DMS114 treated with DMSO at 0.1 percent for 48 hours (cell line): ENCODE results near the gene MYOZ2.
A peak's percentile ranks its signal among the peaks of the same experiment; 100 is the strongest.

Source experiments
- DNase-seq: peaks from one replicate; lab custom pipeline; 2025; ENCODE audit not compliant: unreplicated experiment; lab: John Stamatoyannopoulos, UW

Gene MYOZ2

GRCh38 chr4:119190354-119190753 lies 54.7 kb downstream of the MYOZ2 start:
- no peak for DNase-seq

DNA sequence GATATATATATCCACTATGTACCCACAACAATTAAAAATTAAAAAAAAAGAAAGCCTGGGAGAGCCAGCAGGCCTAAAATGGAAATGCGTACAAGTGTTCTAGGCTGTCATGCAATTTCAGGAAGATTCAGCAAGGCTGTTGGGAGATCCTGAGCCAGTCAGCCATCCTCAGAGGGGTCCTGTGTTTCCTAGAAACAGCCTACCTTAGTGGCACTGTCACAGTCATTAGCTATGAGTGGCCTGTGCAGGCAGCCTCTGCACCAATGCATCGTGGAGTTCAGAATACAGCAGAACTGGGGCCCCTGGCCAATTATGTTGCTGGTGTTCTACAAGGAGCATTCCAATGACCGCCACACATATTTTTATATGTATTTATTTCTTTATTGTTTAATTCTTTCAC lies 55.9 kb downstream of the MYOZ2 start:
- no peak for DNase-seq

- DNase-seq, result no peak
These were observed 62.2 kb downstream of the MYOZ2 start for GRCh38 chr4:119197772-119198212.

DNA sequence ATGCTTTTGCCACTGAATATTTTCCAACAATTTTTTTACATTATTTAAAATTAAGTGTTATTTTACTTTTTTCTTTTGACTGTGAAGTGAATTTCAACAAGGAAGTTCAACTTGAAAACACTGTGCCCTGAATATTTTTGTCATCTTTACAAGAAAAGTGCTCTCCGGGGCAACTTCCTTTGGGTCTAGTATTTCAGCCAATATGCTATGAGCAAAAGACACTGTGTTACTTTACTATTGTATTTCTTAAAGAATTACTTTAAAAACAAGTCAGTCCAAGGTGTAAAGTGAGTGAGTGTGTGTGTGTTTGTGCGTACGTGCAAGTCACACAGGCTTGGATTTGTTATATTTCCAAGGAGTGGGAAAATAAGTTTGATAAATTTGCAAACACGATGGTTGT lies 69.3 kb downstream of the MYOZ2 start:
- DNase-seq, result no peak

DNA sequence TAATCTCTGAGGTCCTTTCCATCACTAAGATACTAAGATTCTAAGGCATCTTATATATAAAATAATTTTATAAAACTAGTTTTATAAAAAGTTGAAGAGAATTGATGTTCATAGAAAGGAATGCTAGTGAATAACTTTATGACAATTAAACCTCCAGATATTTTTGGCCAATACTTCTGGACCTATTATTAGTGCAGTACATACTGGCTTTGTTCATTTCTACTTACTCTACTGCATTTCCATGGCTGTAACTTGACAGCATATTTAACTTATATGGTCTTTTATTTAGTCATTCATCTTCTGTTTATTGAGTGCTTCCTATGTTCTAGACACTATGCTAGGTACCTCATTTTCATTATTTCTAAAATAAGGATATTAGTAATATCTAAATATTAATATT lies 70.1 kb downstream of the MYOZ2 start:
- DNase-seq, result no peak

GRCh38 chr4:119206178-119206577 lies 70.5 kb downstream of the MYOZ2 start:
- no peak for DNase-seq

DNA sequence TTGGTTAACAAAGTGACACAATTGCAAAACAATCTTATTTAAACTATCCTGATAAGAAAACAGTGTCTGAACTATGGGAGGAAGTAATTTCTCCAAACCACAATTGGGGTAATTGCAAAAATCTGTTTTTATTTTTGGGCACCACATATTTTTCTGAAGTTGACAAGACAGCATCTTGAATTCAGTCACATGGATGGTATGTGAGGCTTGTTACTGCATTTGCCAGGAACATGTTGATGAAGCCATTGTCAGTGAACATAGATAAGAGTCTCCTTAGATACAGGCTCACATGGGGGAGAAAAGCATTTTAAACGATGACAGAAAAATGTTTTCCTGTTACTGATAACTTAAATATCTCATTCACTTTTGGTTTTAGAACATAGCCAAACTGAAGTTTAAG lies 71.4 kb downstream of the MYOZ2 start:
- no peak for DNase-seq

GRCh38 chr4:119209077-119209476 lies 73.4 kb downstream of the MYOZ2 start:
- no peak for DNase-seq

DNA sequence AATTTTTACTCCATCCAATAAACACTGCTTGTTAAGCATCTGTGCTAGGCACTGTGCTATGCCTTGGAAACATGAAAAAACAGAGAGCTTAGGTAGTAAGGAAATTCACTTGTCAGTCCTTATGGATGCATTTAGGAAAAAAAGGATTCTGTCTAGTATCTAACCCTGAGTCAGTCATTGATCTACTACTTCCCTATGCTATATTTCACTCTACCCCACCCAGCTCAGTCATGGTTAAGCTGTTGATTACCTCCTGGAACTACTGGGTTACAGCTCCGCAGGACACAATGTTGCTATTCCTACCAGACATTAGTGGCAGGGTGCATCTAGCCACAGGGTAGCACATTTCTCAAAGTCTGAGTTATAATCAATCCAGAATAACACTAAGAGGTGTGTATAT lies 74.0 kb downstream of the MYOZ2 start:
- DNase-seq, result no peak

- no peak for DNase-seq
These were observed 75.1 kb downstream of the MYOZ2 start for GRCh38 chr4:119210775-119211174.

DNA sequence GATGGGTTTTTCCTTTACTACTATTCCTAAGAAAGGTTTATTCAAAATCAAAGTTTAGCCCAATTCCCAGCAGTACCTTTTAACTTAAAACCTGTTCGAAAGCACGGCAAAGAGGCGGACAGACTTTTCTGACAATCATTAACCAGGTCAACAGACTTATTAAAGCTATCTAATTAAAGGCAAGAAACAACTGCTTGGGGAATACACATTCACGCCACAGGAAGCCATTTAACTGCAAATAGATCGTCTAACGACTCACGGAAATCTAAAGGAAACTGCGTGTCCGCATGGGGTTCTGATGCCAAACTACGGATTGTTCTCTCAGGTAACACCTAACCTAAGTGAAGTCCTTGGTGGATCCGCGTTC lies 76.2 kb downstream of the MYOZ2 start:
- no peak for DNase-seq

GRCh38 chr4:119212234-119212963 lies 76.8 kb downstream of the MYOZ2 start, which contains the start of gene USP53:
Gene USP53 (plus strand): TSS chr4:119212713. CDS start chr4:119239760, 27,047 bp downstream.
- DNase-seq, result peak; percentile 61

- peak; percentile 12 for DNase-seq
These were observed 77.5 kb downstream of the MYOZ2 start for GRCh38 chr4:119212964-119213606.

DNA sequence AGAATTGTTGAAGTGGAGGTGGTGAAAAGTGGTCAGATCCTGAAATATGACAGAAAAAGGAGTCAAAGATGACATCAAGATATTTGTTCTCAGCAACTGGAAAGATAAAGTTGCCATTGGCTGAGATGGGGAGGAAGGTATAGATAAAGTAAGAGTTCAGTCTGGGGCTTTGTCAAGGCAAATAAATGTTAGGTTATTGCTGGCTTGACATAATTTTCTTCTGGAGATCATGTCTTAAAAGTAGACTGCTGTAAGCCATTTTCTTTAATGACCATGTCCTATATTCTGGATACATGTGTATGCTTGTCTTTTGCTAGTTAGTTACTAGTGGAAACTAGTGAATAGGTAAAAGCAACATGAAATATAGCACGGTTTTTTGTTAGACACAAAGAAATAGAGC lies 82.5 kb downstream of the MYOZ2 start:
- DNase-seq, result no peak

- DNase-seq, result no peak
These were observed 85.8 kb downstream of the MYOZ2 start for GRCh38 chr4:119221412-119221811.

DNA sequence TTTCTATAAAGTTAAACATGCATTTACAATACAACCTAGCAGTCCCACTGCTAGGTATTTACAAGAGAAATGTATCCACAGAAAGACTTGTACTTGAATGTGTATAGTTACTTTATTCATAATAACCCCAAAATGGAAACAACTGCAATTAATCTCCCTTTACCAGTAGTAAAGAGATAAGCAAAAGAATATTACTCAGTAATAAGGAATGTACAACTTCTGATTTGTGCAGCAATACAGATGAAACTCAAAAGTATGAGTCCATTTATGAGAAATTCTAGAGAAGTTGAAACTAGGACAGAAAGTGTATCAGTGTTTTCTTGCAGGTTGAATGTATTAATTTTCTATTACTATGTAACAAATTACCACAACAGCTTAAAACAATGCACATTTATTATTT lies 92.1 kb downstream of the MYOZ2 start:
- DNase-seq, result no peak

DNA sequence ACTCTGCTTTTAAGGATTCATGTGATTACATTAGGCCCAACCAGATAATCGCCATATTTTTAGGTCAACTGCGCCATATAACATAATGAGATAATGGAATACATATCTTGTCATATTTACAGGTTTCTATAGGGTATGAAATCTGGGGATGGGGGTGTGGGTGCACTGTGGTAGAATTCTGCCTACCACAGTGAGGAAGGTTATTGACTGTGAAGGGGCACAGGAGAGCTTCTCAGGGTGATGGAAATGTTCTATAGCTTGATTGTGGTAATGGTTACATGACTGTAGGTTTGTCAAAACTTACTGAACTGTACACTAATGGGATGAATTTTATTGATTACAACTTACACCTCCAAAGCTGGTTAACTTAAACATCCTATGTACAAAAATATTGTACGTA lies 92.8 kb downstream of the MYOZ2 start:
- no peak for DNase-seq

DNA sequence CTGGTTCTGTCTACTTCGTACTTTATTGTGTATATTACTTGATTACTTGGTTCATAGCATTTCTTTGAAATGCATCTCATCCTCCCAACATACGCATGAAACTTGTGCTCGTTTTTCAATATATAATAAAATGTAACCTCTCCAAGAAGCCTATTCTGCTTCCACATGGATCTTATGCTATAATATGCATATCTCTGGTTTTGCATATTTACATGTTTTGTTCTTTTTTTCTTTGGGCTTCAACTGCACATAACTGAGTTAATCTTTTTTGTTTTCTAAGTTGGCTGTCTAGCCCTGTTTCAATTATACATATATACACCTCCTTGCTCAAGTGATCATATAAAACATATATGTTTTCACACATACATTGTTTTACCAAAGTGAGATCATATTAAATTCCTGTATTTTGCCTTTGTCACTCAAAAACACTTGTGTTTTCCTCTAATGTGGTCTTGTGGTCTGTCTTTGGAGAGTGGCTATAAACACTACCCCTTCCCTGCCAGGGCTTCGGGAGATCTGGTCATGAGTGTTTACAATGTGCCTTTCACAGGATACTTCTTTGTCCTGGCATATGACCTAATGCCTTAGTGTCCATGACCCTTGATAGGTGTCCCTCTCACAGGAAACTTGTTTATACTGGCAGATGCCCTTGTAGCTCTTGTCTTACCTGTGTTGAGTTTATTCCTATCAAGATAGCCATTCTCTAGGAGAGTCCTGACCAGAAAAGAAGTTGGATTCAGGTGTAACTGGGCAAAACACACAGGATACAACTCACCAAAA lies 94.5 kb downstream of the MYOZ2 start:
- no peak for DNase-seq

- DNase-seq, result no peak
These were observed 95.9 kb downstream of the MYOZ2 start for GRCh38 chr4:119231491-119231890.

DNA sequence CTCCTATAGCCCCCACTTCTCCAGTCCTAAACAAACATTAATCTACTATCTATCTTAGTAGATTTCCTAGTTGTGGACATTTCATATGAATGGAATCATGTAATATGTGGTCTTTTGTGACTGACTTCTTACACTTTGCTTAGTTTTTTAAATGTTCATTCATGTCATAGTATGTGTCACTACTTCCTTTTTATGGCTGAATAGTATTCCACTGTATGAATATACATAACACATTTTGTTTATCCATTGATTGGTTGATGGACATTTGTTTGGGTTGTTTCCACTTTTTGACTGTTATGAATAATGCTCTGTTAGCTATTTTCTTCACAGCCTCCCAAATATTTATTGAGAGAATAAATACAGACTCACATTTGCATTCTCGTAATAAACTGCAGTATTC lies 96.7 kb downstream of the MYOZ2 start:
- no peak for DNase-seq

- no peak for DNase-seq
These were observed 97.6 kb downstream of the MYOZ2 start for GRCh38 chr4:119233191-119233590.

DNA sequence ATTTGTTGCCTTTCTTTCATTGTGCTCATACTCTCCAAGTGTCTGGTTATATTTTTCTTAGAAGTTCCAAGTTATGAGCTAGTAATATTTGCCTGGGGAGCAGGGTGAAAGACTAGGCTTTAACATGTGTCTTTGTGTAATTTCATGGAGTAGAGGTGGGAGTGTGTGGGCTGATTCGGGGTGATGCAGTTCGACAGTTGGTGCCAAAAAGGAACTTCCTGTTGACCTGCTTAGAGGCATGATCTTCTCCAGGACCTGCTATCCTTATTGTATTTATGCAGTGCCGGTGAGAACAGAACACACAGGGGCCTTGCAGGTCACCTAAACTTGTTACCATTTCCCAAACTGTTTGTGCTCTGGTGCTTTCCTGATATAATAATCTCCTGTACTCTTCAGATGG lies 98.1 kb downstream of the MYOZ2 start:
- no peak for DNase-seq
